ENCODE measurements around the gene MARCHF5.

- TF ChIP-seq CTCF (IDR thresholded peaks at IDR 0.05) (no peak), POLR2A (IDR thresholded peaks at IDR 0.05) (no peak)
Observed at GRCh38 chr10:92263396-92263795, 27.6 kb upstream of the MARCHF5 start.
